Measurements from ENCODE around the gene STAC. TPM values are rescaled to one million over a fixed set of nuclear protein-coding genes. Genes with fewer than 3 reads are reported as not detected.

STAC gene
- total RNA-seq, 1 experiment from 2014 or later = 6.7 TPM

DNA sequence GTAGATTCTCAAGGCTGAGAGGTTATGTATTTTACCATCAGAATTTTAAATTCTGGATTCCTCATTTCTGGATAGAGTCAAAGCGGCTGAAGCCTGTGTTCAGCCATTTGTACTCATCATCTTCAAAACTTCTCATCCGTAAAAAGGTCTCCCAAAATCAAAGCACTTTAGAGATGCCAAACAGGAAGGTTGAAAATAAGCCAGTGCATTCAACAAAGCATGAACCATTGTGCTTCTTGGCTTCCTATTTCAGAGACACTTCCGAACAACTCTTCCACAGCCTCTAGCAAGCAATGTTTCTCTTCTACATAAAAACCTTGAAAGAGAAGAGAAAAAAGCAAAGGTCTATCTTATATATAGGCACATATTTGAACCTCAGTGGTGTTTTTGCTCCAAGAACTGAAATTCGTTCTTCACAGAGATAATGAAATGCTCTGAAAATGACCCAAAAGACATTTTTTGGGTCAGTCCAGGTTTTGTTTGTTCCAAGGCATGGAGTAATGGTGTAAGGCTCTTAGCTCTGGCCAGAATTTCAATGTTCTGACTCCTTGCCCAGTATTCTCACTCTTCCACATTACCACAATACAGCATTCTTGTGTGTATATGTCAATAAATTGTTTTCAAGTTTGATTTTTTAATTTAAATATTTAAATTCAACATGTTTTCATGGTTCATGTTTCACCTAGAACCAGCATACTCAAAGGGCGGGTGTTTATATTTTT is 163.1 kb downstream of the STAC start:
- POLR2A ChIA-PET (ENCODE audit: unreplicated experiment) = no interaction called here
- intact Hi-C loops (cut with micrococcal nuclease) = loop anchor here (10.0 kb wide), 1 partner anchor 329 kb away; no protein-coding TSS in a partner anchor
- H3K27ac ChIP-seq (ENCODE audit: low read length) = no peak overlapping the region
- no peaks in the 10 kb centered on the region for H3F3A ChIP-seq (ENCODE audit: low read length, unreplicated experiment)
- BruUV-seq (replicated peaks) = no TSS peak
- no peak overlapping the region for H3K4me3 ChIP-seq (ENCODE audit: low read length)
- no peak overlapping the region for H3K9ac ChIP-seq (ENCODE audit: low read length)
- no peak overlapping the region for H2AFZ ChIP-seq (ENCODE audit: low read length)
- ATAC-seq (no peak), DNase-seq (no peak)
- H3K79me2 ChIP-seq (ENCODE audit: low read length) = no peaks in the 10 kb centered on the region
- no peaks in the 10 kb centered on the region for H3K9me2 ChIP-seq (replicated peaks; ENCODE audit: low read length)
- CTCF ChIA-PET = no interaction called here
- H3K4me1 ChIP-seq (ENCODE audit: insufficient read depth, low read length) = no peaks in the 10 kb centered on the region
- H3K27me3 ChIP-seq (ENCODE audit: low read length) = no peaks in the 10 kb centered on the region
- H3K36me3 ChIP-seq (ENCODE audit: low read depth, low read length) = no peaks in the 10 kb centered on the region
- H3K4me2 ChIP-seq (ENCODE audit: low read length) = no peak overlapping the region
- H4K20me1 ChIP-seq (ENCODE audit: low read length) = no peaks in the 10 kb centered on the region
- TF ChIP-seq, protein P1, sequence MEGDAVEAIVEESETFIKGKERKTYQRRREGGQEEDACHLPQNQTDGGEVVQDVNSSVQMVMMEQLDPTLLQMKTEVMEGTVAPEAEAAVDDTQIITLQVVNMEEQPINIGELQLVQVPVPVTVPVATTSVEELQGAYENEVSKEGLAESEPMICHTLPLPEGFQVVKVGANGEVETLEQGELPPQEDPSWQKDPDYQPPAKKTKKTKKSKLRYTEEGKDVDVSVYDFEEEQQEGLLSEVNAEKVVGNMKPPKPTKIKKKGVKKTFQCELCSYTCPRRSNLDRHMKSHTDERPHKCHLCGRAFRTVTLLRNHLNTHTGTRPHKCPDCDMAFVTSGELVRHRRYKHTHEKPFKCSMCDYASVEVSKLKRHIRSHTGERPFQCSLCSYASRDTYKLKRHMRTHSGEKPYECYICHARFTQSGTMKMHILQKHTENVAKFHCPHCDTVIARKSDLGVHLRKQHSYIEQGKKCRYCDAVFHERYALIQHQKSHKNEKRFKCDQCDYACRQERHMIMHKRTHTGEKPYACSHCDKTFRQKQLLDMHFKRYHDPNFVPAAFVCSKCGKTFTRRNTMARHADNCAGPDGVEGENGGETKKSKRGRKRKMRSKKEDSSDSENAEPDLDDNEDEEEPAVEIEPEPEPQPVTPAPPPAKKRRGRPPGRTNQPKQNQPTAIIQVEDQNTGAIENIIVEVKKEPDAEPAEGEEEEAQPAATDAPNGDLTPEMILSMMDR (conservative IDR thresholded peaks at IDR 0.05; ENCODE audit: low read depth, low read length) = no peak
- TF ChIP-seq EZH2 (IDR thresholded peaks at IDR 0.05; ENCODE audit: low read length, unreplicated experiment) (no peak), EZH2phosphoT487 (IDR thresholded peaks at IDR 0.05; ENCODE audit: borderline replicate concordance, low read length) (no peak)
- no peaks in the 10 kb centered on the region for H3K9me3 ChIP-seq (ENCODE audit: low read length)

DNA sequence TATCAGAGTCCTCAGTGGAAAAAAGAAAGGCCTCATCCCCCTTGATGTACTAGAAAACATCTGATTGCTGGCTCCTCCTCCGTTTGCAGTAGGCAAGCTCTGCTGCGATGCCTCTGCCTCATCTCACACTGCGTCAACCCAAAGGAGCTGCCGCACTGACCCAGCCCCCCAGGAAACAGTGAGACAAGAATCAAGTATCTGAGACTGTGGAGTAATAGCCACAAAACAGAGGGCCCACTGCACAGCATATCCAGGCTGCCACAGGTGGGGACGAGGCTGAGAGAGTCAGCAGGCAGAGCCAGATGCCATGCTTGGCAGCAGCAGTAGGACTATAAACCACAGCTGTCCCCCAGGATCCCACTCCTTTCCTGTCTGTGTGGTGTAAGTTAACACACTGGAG is 165.9 kb downstream of the STAC start:
- no peaks in the 10 kb centered on the region for H4K20me1 ChIP-seq (ENCODE audit: low read length)
- CTCF ChIA-PET = no interaction called here
- TF ChIP-seq EZH2phosphoT487 (IDR thresholded peaks at IDR 0.05; ENCODE audit: borderline replicate concordance, low read length) = no peak
- TF ChIP-seq, protein P1 (conservative IDR thresholded peaks at IDR 0.05; ENCODE audit: low read depth, low read length) = no peak
- no peak for TF ChIP-seq EZH2 (IDR thresholded peaks at IDR 0.05; ENCODE audit: low read length, unreplicated experiment)

DNA sequence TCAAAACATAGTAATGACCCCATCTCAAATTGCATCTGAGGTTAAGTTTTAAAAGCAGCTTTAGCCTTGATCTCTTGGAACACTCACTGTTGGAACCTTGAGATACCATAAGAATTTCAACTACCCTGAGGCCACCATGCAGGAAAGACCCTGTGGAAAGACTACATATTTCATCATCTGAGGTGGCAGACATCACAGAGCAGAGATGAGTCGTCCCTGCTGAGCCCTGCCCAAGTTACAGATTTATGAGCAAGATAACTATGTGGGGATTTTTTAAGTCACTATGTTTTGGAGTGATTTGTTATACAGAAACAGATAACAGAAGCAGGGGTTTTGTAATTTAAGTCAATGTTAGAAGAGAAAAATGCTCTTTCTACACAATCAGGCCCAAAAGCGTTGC is 168.4 kb downstream of the STAC start:
- H3K4me3 ChIP-seq (ENCODE audit: low read length) = no peak overlapping the region
- no peaks in the 10 kb centered on the region for H3K9me2 ChIP-seq (replicated peaks; ENCODE audit: low read length)
- ChIA-PET POLR2A (ENCODE audit: unreplicated experiment) (no interaction called here), CTCF (no interaction called here)
- H3K27me3 ChIP-seq (ENCODE audit: low read length) = no peaks in the 10 kb centered on the region
- no peak overlapping the region for H2AFZ ChIP-seq (ENCODE audit: low read length)
- TF ChIP-seq EZH2phosphoT487 (IDR thresholded peaks at IDR 0.05; ENCODE audit: borderline replicate concordance, low read length) = no peak
- no peak for TF ChIP-seq EZH2 (IDR thresholded peaks at IDR 0.05; ENCODE audit: low read length, unreplicated experiment)
- TF ChIP-seq, protein P1 (conservative IDR thresholded peaks at IDR 0.05; ENCODE audit: low read depth, low read length) = no peak
- BruUV-seq (replicated peaks) = no TSS peak
- DNase-seq = no peak
- H3K9ac ChIP-seq (ENCODE audit: low read length) = no peak overlapping the region
- no peak overlapping the region for H3K27ac ChIP-seq (ENCODE audit: low read length)
- H3K36me3 ChIP-seq (ENCODE audit: low read depth, low read length) = no peaks in the 10 kb centered on the region
- H3K9me3 ChIP-seq (ENCODE audit: low read length) = no peaks in the 10 kb centered on the region
- ATAC-seq = no peak
- H4K20me1 ChIP-seq (ENCODE audit: low read length) = no peaks in the 10 kb centered on the region
- no peaks in the 10 kb centered on the region for H3K4me1 ChIP-seq (ENCODE audit: insufficient read depth, low read length)
- H3K4me2 ChIP-seq (ENCODE audit: low read length) = no peak overlapping the region
- H3K79me2 ChIP-seq (ENCODE audit: low read length) = no peaks in the 10 kb centered on the region
- H3F3A ChIP-seq (ENCODE audit: low read length, unreplicated experiment) = no peaks in the 10 kb centered on the region
- intact Hi-C loops (cut with micrococcal nuclease) = loop anchor here (10.0 kb wide), 1 partner anchor 334 kb away; no protein-coding TSS in a partner anchor

More for the DNA sequence above, 165.9 kb downstream of the STAC start:
- Histone ChIP-seq H3F3A (ENCODE audit: low read length, unreplicated experiment) (no peaks in the 10 kb centered on the region), H3K9me2 (replicated peaks; ENCODE audit: low read length) (no peaks in the 10 kb centered on the region), H3K27ac (ENCODE audit: low read length) (no peak overlapping the region), H2AFZ (ENCODE audit: low read length) (no peak overlapping the region), H3K9me3 (ENCODE audit: low read length) (no peaks in the 10 kb centered on the region), H3K4me1 (ENCODE audit: insufficient read depth, low read length) (no peaks in the 10 kb centered on the region), H3K9ac (ENCODE audit: low read length) (no peak overlapping the region), H3K27me3 (ENCODE audit: low read length) (no peaks in the 10 kb centered on the region), H3K4me3 (ENCODE audit: low read length) (no peak overlapping the region), H3K79me2 (ENCODE audit: low read length) (no peaks in the 10 kb centered on the region), H3K36me3 (ENCODE audit: low read depth, low read length) (no peaks in the 10 kb centered on the region), H3K4me2 (ENCODE audit: low read length) (no peak overlapping the region)
- ATAC-seq = no peak
- intact Hi-C loops (cut with micrococcal nuclease) = loop anchor here (10.0 kb wide), 1 partner anchor 331 kb away; no protein-coding TSS in a partner anchor
- no peak for DNase-seq
- POLR2A ChIA-PET (ENCODE audit: unreplicated experiment) = no interaction called here
- no TSS peak for BruUV-seq (replicated peaks)
